ENCODE data around the gene NR2F1-AS1.
"Not testable (repeated sequence)": the region's sequence is repeated elsewhere in the genome, so short reads cannot be mapped to it uniquely, and the experiment has no call there.

NR2F1-AS1 gene

DNA sequence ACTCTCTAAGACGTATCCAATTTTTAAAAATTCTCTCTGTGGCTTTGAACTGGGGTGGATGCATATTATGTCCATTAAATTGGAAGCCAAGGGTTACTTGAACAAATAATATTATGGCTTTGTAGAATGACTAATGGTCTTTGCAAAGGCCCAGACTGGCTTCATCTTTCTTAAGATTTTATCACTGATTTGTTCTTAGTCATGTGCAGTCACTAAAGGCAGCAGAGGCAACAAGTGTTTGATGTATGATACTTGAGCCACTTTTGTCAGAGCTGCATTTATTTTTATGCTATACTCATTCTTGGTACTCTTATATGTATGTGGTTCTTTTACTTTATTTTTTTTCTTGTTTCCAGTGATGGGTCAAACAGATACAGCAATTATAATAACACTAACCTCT, 152.2 kb downstream of the NR2F1-AS1 start:
- DNase-seq (ENCODE audit: low read depth in 2 of 2): no peak

- DNase-seq (ENCODE audit: low read depth in 2 of 2): no peak
Observed at GRCh38 chr5:93427316-93427715, 153.7 kb downstream of the NR2F1-AS1 start.

DNA sequence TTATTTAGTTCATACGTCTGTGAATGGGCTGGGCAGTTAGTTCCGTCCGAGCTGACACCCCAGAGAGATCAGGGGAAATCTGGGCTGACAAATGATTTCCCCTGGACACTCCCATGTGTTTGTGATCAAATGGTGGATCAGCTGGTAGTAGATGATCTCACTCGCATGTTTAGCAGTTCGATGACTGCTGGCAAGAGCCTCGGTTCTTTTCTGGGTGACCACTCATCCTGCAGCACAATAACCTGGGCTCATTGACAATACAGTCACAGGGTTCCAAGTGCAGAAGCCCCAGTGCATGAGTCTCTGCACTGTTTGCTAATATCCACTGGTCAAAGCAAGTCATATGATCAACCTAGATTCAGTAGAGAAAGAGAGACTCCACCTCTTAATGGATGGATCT, 155.9 kb downstream of the NR2F1-AS1 start:
- DNase-seq (ENCODE audit: low read depth in 2 of 2): no peak

DNA sequence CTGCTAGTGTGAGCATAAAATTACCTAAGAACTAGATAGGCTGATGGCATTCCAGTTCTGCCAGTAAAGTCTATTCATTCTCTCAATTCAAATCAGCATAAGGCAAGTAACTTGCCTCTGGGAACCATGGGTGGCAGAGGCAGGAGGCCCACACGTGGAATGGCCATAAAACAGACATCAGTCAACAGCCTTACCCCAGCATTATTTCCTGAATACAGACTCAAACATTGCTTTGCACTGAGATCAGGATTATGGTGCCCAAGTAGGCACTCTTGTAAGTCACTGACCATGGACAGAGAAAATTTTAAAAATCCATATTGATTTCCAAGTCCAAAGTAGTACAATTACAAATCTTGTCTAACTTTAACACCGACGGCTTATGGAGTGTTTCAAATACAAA, 157.7 kb downstream of the NR2F1-AS1 start:
- DNase-seq (ENCODE audit: low read depth in 2 of 2): no peak

- no peak for DNase-seq (ENCODE audit: low read depth in 2 of 2)
Observed at GRCh38 chr5:93422652-93423280, 158.3 kb downstream of the NR2F1-AS1 start.

DNA sequence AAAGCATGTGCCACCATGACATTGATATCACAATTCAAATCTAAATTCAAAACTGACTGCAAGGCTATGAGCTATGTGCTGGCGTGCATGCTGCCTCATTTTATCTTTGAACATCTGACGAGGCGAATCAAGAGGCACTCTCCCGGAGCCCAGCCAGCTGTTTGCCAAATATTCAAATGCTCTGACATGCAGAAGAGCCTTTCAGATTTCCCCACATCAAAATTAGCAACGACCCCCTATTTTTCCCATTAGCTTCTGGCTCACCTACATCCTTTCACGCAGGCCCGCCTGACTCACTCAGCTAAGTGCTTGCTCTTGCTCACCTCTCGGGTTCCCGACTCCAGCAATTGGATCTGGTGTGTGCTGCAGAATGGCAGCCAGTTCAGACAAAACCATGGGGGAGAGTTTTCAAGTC, 159.0 kb downstream of the NR2F1-AS1 start:
- DNase-seq (ENCODE audit: low read depth in 2 of 2): no peak

GRCh38 chr5:93421468-93421867, 159.6 kb downstream of the NR2F1-AS1 start:
- DNase-seq (ENCODE audit: low read depth in 2 of 2): no peak

DNA sequence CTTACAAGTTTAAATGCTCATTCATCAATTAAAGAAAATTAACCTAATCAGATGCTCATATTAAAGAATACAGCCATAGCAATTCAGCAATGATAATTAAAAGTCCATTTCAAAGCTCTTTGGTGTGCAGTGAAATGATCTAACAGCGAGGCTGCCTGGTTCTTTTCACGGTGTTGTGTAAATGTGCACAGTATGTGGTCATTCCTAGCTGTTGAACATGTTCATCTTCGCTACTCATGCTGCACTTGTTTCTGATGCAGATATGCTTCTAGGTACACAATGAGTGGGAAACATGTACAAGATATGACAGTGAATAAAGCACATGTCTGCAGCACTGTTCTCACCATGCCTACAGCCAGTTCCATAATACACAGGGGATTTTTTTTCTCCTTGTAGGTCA, 163.5 kb downstream of the NR2F1-AS1 start:
- DNase-seq (ENCODE audit: low read depth in 2 of 2): no peak

DNA sequence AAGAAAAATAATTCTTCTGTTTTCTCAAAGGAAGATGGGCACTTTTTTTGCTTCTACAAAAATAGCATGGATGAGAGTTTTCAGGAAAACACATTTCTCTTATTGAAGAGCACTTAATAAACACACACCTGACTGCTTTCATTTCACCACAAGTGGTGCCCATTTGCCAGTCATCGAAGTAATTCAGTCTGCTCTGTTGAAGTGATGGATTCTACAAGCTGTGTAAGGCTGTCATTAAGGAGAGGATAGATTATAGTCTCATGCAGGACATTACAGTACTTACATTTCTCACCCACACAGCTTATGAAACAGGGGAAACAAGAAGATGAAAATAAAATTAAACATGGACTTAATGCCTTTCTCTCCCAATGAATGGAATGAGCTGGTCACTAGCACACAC, 165.2 kb downstream of the NR2F1-AS1 start:
- DNase-seq (ENCODE audit: low read depth in 2 of 2): no peak

GRCh38 chr5:93411716-93412115, 169.3 kb downstream of the NR2F1-AS1 start:
- no peak for DNase-seq (ENCODE audit: low read depth in 2 of 2)

DNA sequence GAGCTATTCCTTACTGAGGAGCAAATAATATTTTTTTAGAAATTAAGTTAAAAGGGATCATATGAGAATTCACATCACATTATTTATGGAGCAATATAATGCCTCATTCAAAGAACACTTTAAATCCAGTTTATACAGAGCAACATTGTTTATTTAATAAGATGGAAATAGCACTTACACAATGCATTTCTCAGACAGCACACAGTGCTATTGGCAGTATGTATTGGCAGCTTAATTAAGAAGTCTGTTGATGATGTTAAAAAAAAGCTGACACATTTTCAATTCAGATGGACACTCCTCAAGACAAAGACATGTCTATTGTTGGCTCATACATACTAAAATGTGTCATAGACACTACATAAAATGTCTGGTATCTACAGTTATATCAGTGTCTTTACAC, 171.3 kb downstream of the NR2F1-AS1 start:
- DNase-seq (ENCODE audit: low read depth in 2 of 2): no peak

- no peak for DNase-seq (ENCODE audit: low read depth in 2 of 2)
Observed at GRCh38 chr5:93407454-93407853, 173.6 kb downstream of the NR2F1-AS1 start.

GRCh38 chr5:93406971-93407401, 174.0 kb downstream of the NR2F1-AS1 start:
- no peak for DNase-seq (ENCODE audit: low read depth in 2 of 2)

DNA sequence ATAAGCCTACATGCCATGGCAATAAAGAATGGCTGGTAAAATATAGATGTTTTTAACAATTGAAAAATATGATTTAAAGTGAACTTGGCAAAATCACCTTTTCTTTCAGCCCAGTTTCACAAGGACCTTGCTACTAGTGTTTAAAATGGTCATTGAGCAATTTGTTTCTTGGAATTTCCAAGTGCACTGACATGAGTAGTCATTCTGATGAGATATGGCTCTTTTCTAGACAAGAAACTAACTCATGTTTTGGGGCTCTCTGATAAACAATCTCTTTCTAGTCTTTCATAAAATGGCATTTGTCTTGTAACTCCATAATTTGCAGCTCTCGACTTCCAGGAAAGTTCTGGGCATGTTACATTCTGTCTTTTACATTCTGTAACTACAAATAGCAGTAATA, 176.8 kb downstream of the NR2F1-AS1 start:
- DNase-seq (ENCODE audit: low read depth in 2 of 2): no peak

DNA sequence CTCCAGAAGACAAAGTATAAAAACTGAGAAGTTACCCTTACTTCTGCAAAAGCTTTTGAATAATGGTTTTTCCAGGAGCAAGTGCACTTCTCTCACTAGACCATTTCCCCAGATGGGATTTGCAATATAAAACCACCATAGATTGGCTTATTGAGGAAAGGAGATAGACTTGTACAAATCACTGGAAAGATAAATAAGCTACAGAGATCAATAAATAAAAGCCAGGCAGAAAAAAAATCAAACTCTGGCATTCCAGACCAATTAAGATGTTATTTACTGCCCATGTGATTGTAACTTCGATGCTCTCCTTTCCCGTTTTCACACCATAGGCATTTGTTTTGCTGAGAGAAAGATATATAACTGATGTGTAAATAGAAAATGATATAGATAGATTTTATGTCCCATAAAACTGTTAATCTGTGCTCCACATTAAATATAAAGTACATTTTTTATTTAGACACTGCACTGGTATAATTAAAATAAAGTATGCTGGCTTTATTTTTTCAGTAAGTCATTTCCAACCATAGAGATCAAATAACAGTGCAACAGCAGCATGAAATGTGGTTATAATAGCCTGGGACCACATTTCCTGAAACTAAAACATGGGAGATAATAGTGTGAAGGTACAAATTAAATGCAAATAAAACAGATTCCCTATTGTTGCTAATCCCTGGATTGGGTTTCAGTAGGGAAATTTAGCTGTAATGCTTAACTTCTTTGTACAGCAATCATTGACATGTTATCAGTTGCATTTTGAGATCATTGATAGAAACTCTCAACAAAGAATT, 177.7 kb downstream of the NR2F1-AS1 start:
- DNase-seq (ENCODE audit: low read depth in 2 of 2): no peak

DNA sequence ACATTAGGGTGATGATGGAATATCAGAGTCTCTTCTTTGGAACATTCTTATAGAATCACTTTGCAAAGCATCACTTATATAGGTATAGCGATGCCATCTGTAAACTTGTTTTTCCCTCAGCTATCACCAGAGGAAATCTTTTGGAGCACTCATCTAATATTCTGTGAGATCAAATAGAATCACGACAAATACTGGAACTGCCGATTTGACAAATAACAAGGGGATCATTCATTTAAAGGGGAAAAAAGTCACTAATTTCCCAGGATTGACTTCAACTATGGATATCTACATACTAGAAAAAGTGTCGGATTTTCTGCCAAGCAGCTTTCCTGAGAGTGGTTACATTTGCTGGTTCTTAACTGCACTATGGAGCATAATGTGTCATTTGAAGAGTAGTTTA, 178.6 kb downstream of the NR2F1-AS1 start:
- DNase-seq (ENCODE audit: low read depth in 2 of 2): no peak

DNA sequence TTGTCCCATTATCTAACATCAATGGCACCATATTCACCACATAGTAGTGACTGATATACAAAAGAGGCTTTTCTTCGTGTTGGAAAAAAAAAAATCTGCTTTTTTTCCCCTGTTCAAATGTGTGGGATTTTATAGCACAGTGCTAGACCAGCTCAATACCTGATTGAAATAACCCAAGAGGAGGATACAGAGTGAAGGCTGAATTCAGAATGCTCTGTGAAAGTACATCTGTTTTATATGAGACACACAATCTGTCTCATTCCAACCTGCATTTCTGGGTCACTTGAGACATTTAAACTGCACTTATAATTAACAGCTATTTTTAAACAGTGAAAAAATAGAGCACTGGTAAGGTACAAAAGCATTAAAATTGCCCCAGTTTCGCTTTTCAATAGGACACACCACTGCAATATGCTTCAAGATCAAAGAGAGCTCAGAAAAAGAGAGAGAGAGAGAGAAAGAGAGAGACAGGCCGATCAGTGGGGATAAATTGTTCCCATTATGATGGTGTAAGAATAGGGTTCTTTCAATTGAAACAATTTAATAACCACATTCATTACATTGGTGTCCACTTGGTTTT, 179.3 kb downstream of the NR2F1-AS1 start:
- no peak for DNase-seq (ENCODE audit: low read depth in 2 of 2)

DNA sequence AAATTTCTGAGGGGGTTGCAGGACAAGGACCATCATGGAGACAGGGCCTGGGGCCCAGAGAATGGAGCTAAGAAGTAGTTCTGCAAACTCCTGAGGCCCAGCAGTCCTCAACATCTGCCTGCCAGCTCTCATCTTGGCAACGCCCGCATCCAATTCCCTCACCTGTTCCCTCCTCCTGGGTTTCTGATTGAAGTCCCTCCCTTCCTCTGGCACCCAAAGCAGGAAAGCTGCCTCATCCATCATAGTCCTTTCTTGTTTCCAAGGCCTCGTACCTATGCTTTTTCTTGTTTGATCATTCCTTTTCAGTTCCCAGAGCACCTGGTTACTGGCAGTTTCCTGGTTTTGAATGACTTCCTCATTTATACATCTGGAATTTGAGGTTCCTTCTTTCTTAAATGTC, 181.3 kb downstream of the NR2F1-AS1 start:
- no peak for DNase-seq (ENCODE audit: low read depth in 2 of 2)

DNA sequence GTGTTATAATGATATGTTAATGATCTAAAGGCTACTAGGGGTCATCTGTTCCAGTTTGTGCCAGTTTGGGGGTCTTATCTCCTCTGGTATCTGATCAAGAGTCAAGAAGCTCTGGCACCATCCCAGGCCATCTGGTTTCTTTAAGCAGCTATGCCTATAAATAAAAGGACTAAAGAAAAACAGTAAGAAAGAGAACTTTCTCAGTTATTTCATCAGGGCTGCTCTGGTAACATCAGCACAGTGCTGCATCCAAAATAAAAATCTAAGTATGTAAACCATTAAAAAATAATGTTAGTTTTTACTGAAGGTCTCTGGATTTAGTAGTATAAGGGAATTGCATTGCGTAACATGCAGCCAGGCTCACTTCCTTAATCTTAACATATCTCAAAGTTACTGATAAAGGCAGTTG, 185.0 kb downstream of the NR2F1-AS1 start:
- no peak for DNase-seq (ENCODE audit: low read depth in 2 of 2)

- no peak for DNase-seq (ENCODE audit: low read depth in 2 of 2)
Observed at GRCh38 chr5:93395010-93395409, 186.0 kb downstream of the NR2F1-AS1 start.

DNA sequence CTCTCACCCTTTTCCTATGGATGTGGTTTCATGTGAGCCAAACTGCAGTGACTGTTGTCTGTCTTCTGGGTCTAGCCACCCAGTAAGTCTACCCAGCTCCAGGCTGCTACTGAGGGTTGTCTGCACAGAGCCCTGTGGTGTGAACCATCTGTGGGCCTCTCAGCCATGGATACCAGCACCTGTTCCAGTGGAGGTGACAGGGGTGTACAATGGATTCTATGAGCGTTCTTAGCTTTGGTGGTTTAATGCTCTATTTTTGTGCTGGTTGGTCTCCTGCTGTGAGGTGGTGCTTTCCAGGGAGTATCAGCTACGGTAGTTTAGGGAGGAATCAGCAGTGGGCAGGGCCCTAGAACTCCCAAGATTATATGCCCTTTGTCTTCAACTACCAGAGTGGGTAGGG, 186.7 kb downstream of the NR2F1-AS1 start:
- DNase-seq (ENCODE audit: low read depth in 2 of 2): no peak

- DNase-seq (ENCODE audit: low read depth in 2 of 2): not testable (repeated sequence)
Observed at GRCh38 chr5:93391169-93391568, 189.8 kb downstream of the NR2F1-AS1 start.

- DNase-seq (ENCODE audit: low read depth in 2 of 2): no peak
Observed at GRCh38 chr5:93385655-93386054, 195.4 kb downstream of the NR2F1-AS1 start.

Measured in stimulated activated CD4-positive, alpha-beta T cell treated with anti-CD3 and anti-CD28 coated beads, Interleukin-1b, Interleukin-23, amount 100 ng/mL, for 1 hour (primary cell).